ENCODE measurements around the gene IMMP2L. TPM values are rescaled to one million over a fixed set of nuclear protein-coding genes. Genes with fewer than 3 reads are reported as not detected.

Gene IMMP2L
- total RNA-seq, 4 donors from 2014 or later = 8.3 to 19.2 (median 17.8) TPM

DNA sequence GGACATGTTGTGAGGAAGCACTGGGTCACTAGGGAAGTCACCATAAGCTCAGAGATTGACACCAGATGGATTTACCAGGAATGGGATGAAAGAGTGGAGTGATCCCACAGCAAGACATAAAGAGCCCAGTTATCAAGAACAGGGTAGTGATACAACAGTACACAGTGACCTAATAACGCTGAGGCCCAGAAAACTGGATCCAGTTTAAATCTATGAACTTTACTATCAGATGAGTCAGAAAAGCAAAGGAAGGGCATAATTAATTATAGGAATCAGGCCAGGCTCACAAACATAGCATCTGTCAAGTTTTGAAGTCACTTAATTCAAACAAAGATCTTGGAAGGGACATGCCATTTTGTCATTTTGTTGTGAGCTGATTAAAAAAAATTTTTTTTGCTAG, 397.9 kb downstream of the IMMP2L start:
- no peaks in the 10 kb centered on the region for H3K36me3 ChIP-seq
- H3K4me1 ChIP-seq = peaks cover 12% of the 10 kb centered on the region in 2 donors
- ATAC-seq (no peak), DNase-seq (no peak)
- intact Hi-C loops (cut with DNase I; ENCODE audit: low total_unique reads) = no loop called here
- in situ Hi-C loops (cut with MboI; ENCODE audit: low sequenced_read_pairs in 4 of 4) = no loop called here
- H3K4me3 ChIP-seq = no peak overlapping the region
- no peaks in the 10 kb centered on the region for H3K27me3 ChIP-seq
- H3K27ac ChIP-seq = no peak overlapping the region
- H3K9me3 ChIP-seq = no peaks in the 10 kb centered on the region
- TF ChIP-seq, protein P1, sequence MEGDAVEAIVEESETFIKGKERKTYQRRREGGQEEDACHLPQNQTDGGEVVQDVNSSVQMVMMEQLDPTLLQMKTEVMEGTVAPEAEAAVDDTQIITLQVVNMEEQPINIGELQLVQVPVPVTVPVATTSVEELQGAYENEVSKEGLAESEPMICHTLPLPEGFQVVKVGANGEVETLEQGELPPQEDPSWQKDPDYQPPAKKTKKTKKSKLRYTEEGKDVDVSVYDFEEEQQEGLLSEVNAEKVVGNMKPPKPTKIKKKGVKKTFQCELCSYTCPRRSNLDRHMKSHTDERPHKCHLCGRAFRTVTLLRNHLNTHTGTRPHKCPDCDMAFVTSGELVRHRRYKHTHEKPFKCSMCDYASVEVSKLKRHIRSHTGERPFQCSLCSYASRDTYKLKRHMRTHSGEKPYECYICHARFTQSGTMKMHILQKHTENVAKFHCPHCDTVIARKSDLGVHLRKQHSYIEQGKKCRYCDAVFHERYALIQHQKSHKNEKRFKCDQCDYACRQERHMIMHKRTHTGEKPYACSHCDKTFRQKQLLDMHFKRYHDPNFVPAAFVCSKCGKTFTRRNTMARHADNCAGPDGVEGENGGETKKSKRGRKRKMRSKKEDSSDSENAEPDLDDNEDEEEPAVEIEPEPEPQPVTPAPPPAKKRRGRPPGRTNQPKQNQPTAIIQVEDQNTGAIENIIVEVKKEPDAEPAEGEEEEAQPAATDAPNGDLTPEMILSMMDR (IDR thresholded peaks at IDR 0.05 in 4 of 5, conservative IDR thresholded peaks at IDR 0.05 in 1 of 5) = no peak
- TF ChIP-seq POLR2A (IDR thresholded peaks at IDR 0.05) = no peak

DNA sequence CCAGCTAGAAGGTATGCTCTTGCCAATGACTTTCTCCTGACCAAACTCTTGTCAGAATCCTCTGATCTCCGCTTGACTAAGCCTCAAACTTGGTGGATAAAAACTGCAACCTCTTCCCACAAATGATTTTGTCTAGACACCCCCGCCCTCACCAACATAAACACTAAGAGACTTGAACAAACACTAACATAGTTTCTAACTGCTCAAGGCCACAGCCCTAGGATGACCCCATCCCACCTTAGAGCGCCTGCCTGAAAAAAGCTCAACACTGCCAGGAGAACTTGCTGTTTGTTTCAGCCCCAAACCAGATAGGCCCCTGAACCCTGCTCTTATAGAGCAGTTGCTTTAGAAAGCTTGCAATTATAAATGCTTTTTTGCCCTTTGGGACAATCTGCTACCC, 399.6 kb downstream of the IMMP2L start:
- H3K4me3 ChIP-seq = no peak overlapping the region
- in situ Hi-C loops (cut with MboI; ENCODE audit: low sequenced_read_pairs in 4 of 4) (no loop called here), intact Hi-C loops (cut with DNase I; ENCODE audit: low total_unique reads) (no loop called here)
- TF ChIP-seq, protein P1 (IDR thresholded peaks at IDR 0.05 in 4 of 5, conservative IDR thresholded peaks at IDR 0.05 in 1 of 5) = no peak
- no peak for TF ChIP-seq POLR2A (IDR thresholded peaks at IDR 0.05)
- no peaks in the 10 kb centered on the region for H3K9me3 ChIP-seq
- H3K27me3 ChIP-seq = no peaks in the 10 kb centered on the region
- no peaks in the 10 kb centered on the region for H3K36me3 ChIP-seq
- no peak overlapping the region for H3K27ac ChIP-seq
- H3K4me1 ChIP-seq = no peaks in the 10 kb centered on the region
- ATAC-seq = no peak
- DNase-seq = no peak

GRCh38 chr7:111160297-111160696, 402.0 kb downstream of the IMMP2L start:
- DNase-seq = no peak
- Histone ChIP-seq H3K36me3 (no peaks in the 10 kb centered on the region), H3K27ac (no peak overlapping the region), H3K4me1 (no peaks in the 10 kb centered on the region), H3K4me3 (no peak overlapping the region), H3K9me3 (no peaks in the 10 kb centered on the region), H3K27me3 (no peaks in the 10 kb centered on the region)
- no peak for ATAC-seq
- in situ Hi-C loops (cut with MboI; ENCODE audit: low sequenced_read_pairs in 4 of 4) (no loop called here), intact Hi-C loops (cut with DNase I; ENCODE audit: low total_unique reads) (no loop called here)
- no peak for TF ChIP-seq POLR2A (IDR thresholded peaks at IDR 0.05)
- TF ChIP-seq, protein P1 (IDR thresholded peaks at IDR 0.05 in 4 of 5, conservative IDR thresholded peaks at IDR 0.05 in 1 of 5) = no peak

DNA sequence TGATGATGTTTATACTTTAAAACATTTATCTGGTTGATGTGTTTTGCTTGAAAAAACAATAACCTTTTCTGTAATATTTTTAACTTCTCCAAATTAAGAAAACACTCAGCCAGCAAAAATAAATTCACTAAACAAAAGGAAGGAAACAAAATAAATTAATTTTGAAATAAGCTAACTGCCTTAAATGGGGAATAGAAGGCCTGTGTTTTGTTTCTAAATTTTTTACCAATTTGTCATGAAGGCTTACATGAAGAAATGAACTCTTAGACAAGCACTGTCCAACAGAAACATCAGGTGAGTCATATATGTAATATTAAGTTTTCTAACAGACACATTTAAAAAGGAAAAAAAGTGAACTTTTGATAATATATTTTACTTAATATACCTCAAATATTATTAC, 402.9 kb downstream of the IMMP2L start:
- ATAC-seq = no peak
- Histone ChIP-seq H3K27me3 (no peaks in the 10 kb centered on the region), H3K27ac (no peak overlapping the region), H3K9me3 (no peaks in the 10 kb centered on the region), H3K4me3 (no peak overlapping the region), H3K36me3 (no peaks in the 10 kb centered on the region), H3K4me1 (no peaks in the 10 kb centered on the region)
- in situ Hi-C loops (cut with MboI; ENCODE audit: low sequenced_read_pairs in 4 of 4) (no loop called here), intact Hi-C loops (cut with DNase I; ENCODE audit: low total_unique reads) (no loop called here)
- no peak for DNase-seq
- TF ChIP-seq POLR2A (IDR thresholded peaks at IDR 0.05) = no peak
- TF ChIP-seq, protein P1 (IDR thresholded peaks at IDR 0.05 in 4 of 5, conservative IDR thresholded peaks at IDR 0.05 in 1 of 5) = no peak

DNA sequence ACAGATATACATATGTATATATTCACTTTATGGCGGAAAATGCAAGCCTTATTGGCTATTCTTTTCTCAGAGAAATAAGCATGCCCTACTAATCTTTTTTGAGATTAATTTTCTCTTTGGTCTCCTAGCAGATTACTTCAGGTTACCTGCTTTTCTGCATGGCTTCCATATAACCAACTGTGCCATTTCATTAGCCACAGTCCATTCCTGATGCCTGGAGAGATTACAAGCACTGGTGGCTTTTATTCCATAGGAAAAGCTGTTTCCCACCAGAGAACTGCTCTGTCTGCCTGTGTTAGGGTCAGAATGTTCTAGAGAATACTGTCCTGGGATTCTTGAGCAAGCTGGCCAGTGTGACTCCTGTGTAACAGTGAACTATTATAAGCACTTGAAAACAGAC, 411.6 kb downstream of the IMMP2L start:
- in situ Hi-C loops (cut with MboI; ENCODE audit: low sequenced_read_pairs in 4 of 4) (no loop called here), intact Hi-C loops (cut with DNase I; ENCODE audit: low total_unique reads) (no loop called here)
- peak; percentile 45 to 47 for ATAC-seq
- Histone ChIP-seq H3K4me1 (peaks cover 14 to 18% of the 10 kb centered on the region in 2 donors), H3K27ac (no peak overlapping the region), H3K4me3 (no peak overlapping the region), H3K9me3 (no peaks in the 10 kb centered on the region), H3K27me3 (no peaks in the 10 kb centered on the region), H3K36me3 (no peaks in the 10 kb centered on the region)
- no peak for DNase-seq
- TF ChIP-seq POLR2A (IDR thresholded peaks at IDR 0.05) = no peak
- TF ChIP-seq, protein P1 (IDR thresholded peaks at IDR 0.05 in 4 of 5, conservative IDR thresholded peaks at IDR 0.05 in 1 of 5) = no peak

All from gastrocnemius medialis (tissue), 4 donors.